Activated CD8-positive, alpha-beta T cell treated with anti-CD3 and anti-CD28 coated beads for 36 hours (primary cell): Measurements from ENCODE around the gene ZNF366. TPM values are rescaled to one million over a fixed set of nuclear protein-coding genes. Genes with fewer than 3 reads are reported as not detected.

Source experiments
- ATAC-seq: fragments of 200-7000 bp; cut with Tn5 transposase; one replicate; pipeline ENCODE4 v1.10.0; 2021; ENCODE audit warnings: mild to moderate bottlenecking, moderate library complexity
- CTCF ChIA-PET: fragments of 350-600 bp; sonication (Branson Sonifier 250); formaldehyde crosslinking; loops from one replicate; lab custom pipeline; 2021; ENCODE audit warnings: antibody characterized with exemption; lab: Charles Lee
- POLR2A ChIA-PET: fragments of 350-600 bp; sonication (Branson Sonifier 250); formaldehyde crosslinking; loops from one replicate; lab custom pipeline; 2021; ENCODE audit warnings: antibody characterized with exemption; lab: Charles Lee
- DNase-seq: peaks from one replicate; pipeline ENCODE4 v3.0.0-alpha.2; 2020
- H3K27ac Mint-ChIP-seq: one replicate; pipeline ENCODE4 v1.8.0; 2021; ENCODE audit warnings: mild to moderate bottlenecking, mixed read lengths
- H3K27me3 Mint-ChIP-seq: one replicate; pipeline ENCODE4 v1.8.0; 2021; ENCODE audit warnings: mixed read lengths
- H3K36me3 Mint-ChIP-seq: one replicate; pipeline ENCODE4 v1.8.0; 2021; ENCODE audit warnings: low read depth, mixed read lengths
- H3K4me1 Mint-ChIP-seq: one replicate; pipeline ENCODE4 v1.8.0; 2021; ENCODE audit warnings: low read depth, mixed read lengths
- H3K4me3 Mint-ChIP-seq: one replicate; pipeline ENCODE4 v1.8.0; 2021; ENCODE audit warnings: mild to moderate bottlenecking, moderate library complexity, mixed read lengths
- H3K9me3 Mint-ChIP-seq: one replicate; pipeline ENCODE4 v1.8.0; 2021; ENCODE audit warnings: mixed read lengths
- intact Hi-C: fragments of 100-400 bp; cut with micrococcal nuclease; formaldehyde crosslinking; loops from one replicate; pipeline ENCODE4 v1.10.0; 2022
- total RNA-seq, 2 experiments: library from RNA; stranded (reverse); gene quantifications; one replicate each; pipeline ENCODE4 v1.2.3, GENCODE V29; 2021
- TF ChIP-seq, protein P1 (sequence below): fragments of 200-600 bp; IDR thresholded peaks from one replicate; pipeline ENCODE4 v1.8.0; 2022; ENCODE audit warnings: antibody characterized with exemption, mild to moderate bottlenecking

ZNF366 gene
- total RNA-seq, 2 experiments from 2014 or later = not detected

DNA sequence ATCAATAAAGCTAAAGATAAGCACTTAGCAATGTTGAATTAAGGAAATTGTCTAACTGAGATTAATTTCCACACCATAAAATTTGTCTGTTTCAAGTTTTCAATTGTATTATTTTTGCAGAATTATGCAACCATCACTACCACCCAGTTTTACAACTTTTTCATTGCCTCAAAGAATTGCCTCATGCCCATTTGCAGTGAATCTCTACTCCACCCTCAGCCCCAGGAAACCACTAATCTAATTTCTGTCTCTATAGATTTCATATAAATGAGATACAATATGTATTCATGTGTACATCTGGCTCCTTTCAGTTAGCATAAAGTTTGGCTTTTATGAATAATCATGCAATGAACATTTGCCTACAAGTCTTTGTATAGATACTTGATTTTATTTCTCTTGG is 114.2 kb downstream of the ZNF366 start:
- CTCF ChIA-PET = no interaction called here
- Mint-ChIP-seq H3K27me3 (peaks cover 14% of the 10 kb centered on the region), H3K27ac (no peak overlapping the region), H3K9me3 (no peaks in the 10 kb centered on the region), H3K4me1 (no peaks in the 10 kb centered on the region), H3K4me3 (no peak overlapping the region), H3K36me3 (no peaks in the 10 kb centered on the region)
- intact Hi-C loops = no loop called here
- no peak for ATAC-seq
- TF ChIP-seq, protein P1, sequence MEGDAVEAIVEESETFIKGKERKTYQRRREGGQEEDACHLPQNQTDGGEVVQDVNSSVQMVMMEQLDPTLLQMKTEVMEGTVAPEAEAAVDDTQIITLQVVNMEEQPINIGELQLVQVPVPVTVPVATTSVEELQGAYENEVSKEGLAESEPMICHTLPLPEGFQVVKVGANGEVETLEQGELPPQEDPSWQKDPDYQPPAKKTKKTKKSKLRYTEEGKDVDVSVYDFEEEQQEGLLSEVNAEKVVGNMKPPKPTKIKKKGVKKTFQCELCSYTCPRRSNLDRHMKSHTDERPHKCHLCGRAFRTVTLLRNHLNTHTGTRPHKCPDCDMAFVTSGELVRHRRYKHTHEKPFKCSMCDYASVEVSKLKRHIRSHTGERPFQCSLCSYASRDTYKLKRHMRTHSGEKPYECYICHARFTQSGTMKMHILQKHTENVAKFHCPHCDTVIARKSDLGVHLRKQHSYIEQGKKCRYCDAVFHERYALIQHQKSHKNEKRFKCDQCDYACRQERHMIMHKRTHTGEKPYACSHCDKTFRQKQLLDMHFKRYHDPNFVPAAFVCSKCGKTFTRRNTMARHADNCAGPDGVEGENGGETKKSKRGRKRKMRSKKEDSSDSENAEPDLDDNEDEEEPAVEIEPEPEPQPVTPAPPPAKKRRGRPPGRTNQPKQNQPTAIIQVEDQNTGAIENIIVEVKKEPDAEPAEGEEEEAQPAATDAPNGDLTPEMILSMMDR = no peak
- POLR2A ChIA-PET = no interaction called here
- no peak for DNase-seq

Other genes starting within 250 kb of the ZNF366 start
- 10 to 100 TPM; 91.5 to 99.1 TPM for gene MRPS27, start 187.2 kb downstream of the ZNF366 start, total RNA-seq
- gene PTCD2, start 187.0 kb downstream of the ZNF366 start, total RNA-seq = 10 to 100 TPM; 10.9 to 11.7 TPM